Astrocyte (in vitro differentiated cells and primary cell): Measurements from ENCODE around the gene SEC11A.

Experiments used
- EZH2 ChIP-seq: IDR thresholded peaks from 2 replicates; pipeline ENCODE4 v1.6.1; 2012; ENCODE audit warnings: mild to moderate bottlenecking, low read length, inconsistent platforms; ENCODE audit not compliant: insufficient read depth
- TF ChIP-seq, protein P1 (sequence below): IDR thresholded peaks from 2 replicates; pipeline ENCODE4 v1.5.1; 2011; ENCODE audit warnings: low read depth, mild to moderate bottlenecking, inconsistent platforms, low read length, moderate library complexity; ENCODE audit not compliant: insufficient read depth

GRCh38 chr15:84761607-84762131 lies 45.7 kb upstream of the SEC11A start:
- TF ChIP-seq, protein P1, sequence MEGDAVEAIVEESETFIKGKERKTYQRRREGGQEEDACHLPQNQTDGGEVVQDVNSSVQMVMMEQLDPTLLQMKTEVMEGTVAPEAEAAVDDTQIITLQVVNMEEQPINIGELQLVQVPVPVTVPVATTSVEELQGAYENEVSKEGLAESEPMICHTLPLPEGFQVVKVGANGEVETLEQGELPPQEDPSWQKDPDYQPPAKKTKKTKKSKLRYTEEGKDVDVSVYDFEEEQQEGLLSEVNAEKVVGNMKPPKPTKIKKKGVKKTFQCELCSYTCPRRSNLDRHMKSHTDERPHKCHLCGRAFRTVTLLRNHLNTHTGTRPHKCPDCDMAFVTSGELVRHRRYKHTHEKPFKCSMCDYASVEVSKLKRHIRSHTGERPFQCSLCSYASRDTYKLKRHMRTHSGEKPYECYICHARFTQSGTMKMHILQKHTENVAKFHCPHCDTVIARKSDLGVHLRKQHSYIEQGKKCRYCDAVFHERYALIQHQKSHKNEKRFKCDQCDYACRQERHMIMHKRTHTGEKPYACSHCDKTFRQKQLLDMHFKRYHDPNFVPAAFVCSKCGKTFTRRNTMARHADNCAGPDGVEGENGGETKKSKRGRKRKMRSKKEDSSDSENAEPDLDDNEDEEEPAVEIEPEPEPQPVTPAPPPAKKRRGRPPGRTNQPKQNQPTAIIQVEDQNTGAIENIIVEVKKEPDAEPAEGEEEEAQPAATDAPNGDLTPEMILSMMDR, result no peak
- TF ChIP-seq EZH2, result no peak
